Breast epithelium (tissue), 4 donors: ENCODE results near the gene ADM. TPM values are rescaled to one million over a fixed set of nuclear protein-coding genes. Genes with fewer than 3 reads are reported as not detected.

ENCODE experiments used
- DNase-seq, 2 donors: peaks; one replicate each; pipeline ENCODE4 v3.0.0-alpha.2; 2019; ENCODE audit warnings: low spot score in 2 of 2
- H3K27ac ChIP-seq, 2 donors: fragments of 200-600 bp; sonication (generic) in 1 of 2; one replicate each; pipeline ENCODE4 v1.5.1; 2016 to 2019; ENCODE audit warnings: mild to moderate bottlenecking in 1 of 2
- H3K27me3 ChIP-seq, 2 donors: fragments of 200-600 bp; sonication (generic) in 1 of 2; one replicate each; pipeline versions ENCODE4 v1.5.1 to v1.6.0; 2017 to 2019; ENCODE audit warnings: control low read depth in 1 of 2, mild to moderate bottlenecking in 1 of 2
- H3K36me3 ChIP-seq: fragments of 200-600 bp; one replicate; pipeline ENCODE4 v1.5.1; 2019
- H3K4me1 ChIP-seq, 2 donors: fragments of 200-600 bp; sonication (generic); one replicate each; pipeline ENCODE4 v1.5.1; 2016 to 2019; ENCODE audit warnings: control low read depth in 1 of 2
- H3K4me3 ChIP-seq, 3 donors: fragments of 200-600 bp; sonication (generic); 1 replicate in 2 of 3; 2 replicates in 1 of 3; pipeline ENCODE4 v1.5.1; 2016 to 2019; ENCODE audit warnings: mild to moderate bottlenecking in 3 of 3, moderate library complexity in 2 of 3
- H3K9me3 ChIP-seq, 2 donors: fragments of 200-600 bp; sonication (generic) in 1 of 2; one replicate each; pipeline ENCODE4 v1.5.1; 2016 to 2019; ENCODE audit warnings: control low read depth in 1 of 2
- CTCF ChIP-seq, 3 donors: fragments of 450-650 bp; IDR thresholded peaks; one replicate each; pipeline ENCODE4 v1.5.1; 2016 to 2017; ENCODE audit warnings: antibody characterized with exemption in 3 of 3, mild to moderate bottlenecking in 3 of 3, moderate library complexity in 3 of 3
- POLR2A ChIP-seq: fragments of 450-650 bp; IDR thresholded peaks from one replicate; pipeline ENCODE4 v1.6.1; 2016; ENCODE audit warnings: antibody characterized with exemption, mild to moderate bottlenecking, moderate library complexity
- POLR2AphosphoS5 ChIP-seq, 3 donors: sonication (generic); formaldehyde crosslinking; IDR thresholded peaks; one replicate each; pipeline ENCODE4 v1.6.1; 2017; ENCODE audit warnings: antibody characterized with exemption in 3 of 3
- intact Hi-C: fragments of 100-400 bp; cut with DNase I; formaldehyde crosslinking; loops from one replicate; pipeline ENCODE4 v1.15.1; 2023; ENCODE audit warnings: low total_unique reads
- total RNA-seq, 3 donors: library from RNA; depleted of rRNA; stranded (reverse); fragments of >200 nt; gene quantifications; one replicate each; pipeline ENCODE4 v1.1.0, GENCODE V29; 2016

The ADM gene
- total RNA-seq, 3 donors from 2014 or later, result 77.1 to 279 (median 252) TPM

DNA sequence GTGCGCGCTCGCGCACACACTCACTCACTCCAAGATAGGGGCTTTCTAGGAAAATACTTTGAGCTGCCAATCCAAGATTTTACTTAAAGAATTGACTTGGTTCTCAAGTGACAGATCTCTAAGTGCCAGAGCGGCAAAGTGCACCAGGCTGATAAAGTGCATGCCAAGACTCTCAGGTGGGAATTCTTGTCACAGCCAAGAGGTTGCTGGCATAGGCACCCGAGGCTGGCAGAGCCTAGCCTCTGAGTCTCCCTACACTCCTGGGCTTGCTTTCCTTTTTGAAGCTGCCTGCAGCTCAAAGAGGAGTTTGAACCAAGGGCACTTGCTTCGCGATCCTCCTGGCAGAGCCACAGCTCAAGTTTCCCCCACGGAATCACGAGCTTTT is 2.5 kb upstream of the ADM start:
- Histone ChIP-seq H3K27me3 (no peaks in the 10 kb centered on the region), H3K4me1 (no peaks in the 10 kb centered on the region), H3K27ac (peak overlapping the region; percentile 95 to 97), H3K36me3 (no peaks in the 10 kb centered on the region), H3K9me3 (no peaks in the 10 kb centered on the region), H3K4me3 (peak overlapping the region; percentile 70 to 94 (median 93))
- TF ChIP-seq POLR2AphosphoS5 (IDR thresholded peaks at IDR 0.05) (no peak), POLR2A (no peak), CTCF (IDR thresholded peaks at IDR 0.05) (peak in 1 of 3 donors; percentile 8)
- intact Hi-C loops, result loop anchor here (5.0 to 10.0 kb wide), 2 partner anchors 88 to 1615 kb away; no protein-coding TSS in a partner anchor
- DNase-seq, result peak in 1 of 2 donors; percentile 24

GRCh38 chr11:10302744-10303557 is 1.9 kb upstream of the ADM start:
- TF ChIP-seq POLR2AphosphoS5 (IDR thresholded peaks at IDR 0.05) (peak; percentile 67 to 86 (median 72)), POLR2A (no peak), CTCF (IDR thresholded peaks at IDR 0.05) (no peak)
- Histone ChIP-seq H3K9me3 (no peaks in the 10 kb centered on the region), H3K27me3 (no peaks in the 10 kb centered on the region), H3K36me3 (no peaks in the 10 kb centered on the region), H3K4me3 (peak overlapping the region; percentile 70 to 94 (median 93)), H3K27ac (peak overlapping the region; percentile 95 to 97), H3K4me1 (no peaks in the 10 kb centered on the region)
- DNase-seq, result peak; percentile 88 to 92
- intact Hi-C loops, result loop anchor here (5.0 to 10.0 kb wide), 2 partner anchors 88 to 1616 kb away; no protein-coding TSS in a partner anchor

GRCh38 chr11:10303558-10304363 is 1.1 kb upstream of the ADM start:
- H3K36me3 ChIP-seq, result no peaks in the 10 kb centered on the region
- peak overlapping the region; percentile 70 to 94 (median 93) for H3K4me3 ChIP-seq
- H3K27ac ChIP-seq, result peak overlapping the region; percentile 95 to 97
- TF ChIP-seq CTCF (IDR thresholded peaks at IDR 0.05) (peak in 1 of 3 donors; percentile 5), POLR2A (no peak), POLR2AphosphoS5 (IDR thresholded peaks at IDR 0.05) (no peak)
- no peaks in the 10 kb centered on the region for H3K27me3 ChIP-seq
- H3K9me3 ChIP-seq, result no peaks in the 10 kb centered on the region
- peaks cover 0 to 5% of the 10 kb centered on the region in 2 donors for H3K4me1 ChIP-seq
- DNase-seq, result peak in 1 of 2 donors; percentile 52
- intact Hi-C loops, result loop anchor here (5.0 to 10.0 kb wide), 2 partner anchors 89 to 1616 kb away; no protein-coding TSS in a partner anchor

GRCh38 chr11:10305262-10305963 is 540 bp downstream of the ADM start:
- Histone ChIP-seq H3K27me3 (no peaks in the 10 kb centered on the region), H3K4me1 (peaks cover 0 to 5% of the 10 kb centered on the region in 2 donors), H3K27ac (peak overlapping the region; percentile 95 to 97), H3K36me3 (no peaks in the 10 kb centered on the region), H3K4me3 (peak overlapping the region; percentile 70 to 94 (median 93)), H3K9me3 (no peaks in the 10 kb centered on the region)
- TF ChIP-seq POLR2AphosphoS5 (IDR thresholded peaks at IDR 0.05), result peak in 2 of 3 donors; percentile 16 to 62
- no peak for TF ChIP-seq CTCF (IDR thresholded peaks at IDR 0.05)
- no peak for DNase-seq
- intact Hi-C loops, result loop anchor here (5.0 to 10.0 kb wide), 2 partner anchors 91 to 548 kb away; no protein-coding TSS in a partner anchor
